Spinal cord (tissue), 10 donors: ENCODE results near the gene NCF4. TPM values are rescaled to one million over a fixed set of nuclear protein-coding genes. Genes with fewer than 3 reads are reported as not detected.
A peak's percentile ranks its signal among the peaks of the same experiment; 100 is the strongest.

Experiments
- DNase-seq, 6 donors: peaks; one replicate each; pipeline versions ENCODE4 v3.0.0 to v3.0.0-alpha.2; 2013 to 2015; ENCODE audit warnings: low spot score in 6 of 6, low read depth in 4 of 6
- H3K27ac ChIP-seq: one replicate; pipeline ENCODE4 v1.5.1; 2013; ENCODE audit warnings: low read depth, low read length, control low read depth
- H3K27me3 ChIP-seq: one replicate; pipeline ENCODE4 v1.6.1; 2013; ENCODE audit warnings: low read length; ENCODE audit not compliant: control insufficient read depth, insufficient read depth
- H3K36me3 ChIP-seq: one replicate; pipeline ENCODE4 v1.6.1; 2013; ENCODE audit warnings: low read length; ENCODE audit not compliant: control insufficient read depth, insufficient read depth
- H3K4me1 ChIP-seq: one replicate; pipeline ENCODE4 v1.6.1; 2013; ENCODE audit warnings: low read length; ENCODE audit not compliant: control insufficient read depth, insufficient read depth
- H3K4me3 ChIP-seq: one replicate; pipeline ENCODE4 v1.5.1; 2013; ENCODE audit warnings: low read depth, low read length, control low read depth
- H3K9me3 ChIP-seq: one replicate; pipeline ENCODE4 v1.6.1; 2013; ENCODE audit warnings: low read length; ENCODE audit not compliant: control insufficient read depth, insufficient read depth
- WGBS: methylation state at CpG from one replicate; pipeline ENCODE4 v1.1.5; 2013; ENCODE audit warnings: missing lambda C conversion rate; ENCODE audit not compliant: insufficient coverage; 5-methylcytosine and 5-hydroxymethylcytosine counted together
- polyA plus RNA-seq, 2 donors: library from polyadenylated mRNA; unstranded; fragments of 120-200 nt; gene quantifications; one replicate each; pipeline ENCODE4 v1.2.1, GENCODE V29; 2013; ENCODE audit not compliant: insufficient read length in 2 of 2
- total RNA-seq, 2 donors: library from RNA; depleted of rRNA in 1 of 2; stranded (reverse); fragments of 120-200 nt in 1 of 2; fragments of >200 nt in 1 of 2; gene quantifications; one replicate each; pipeline versions ENCODE4 v1.2.3 to v1.2.4, GENCODE V29; 2013 to 2014
- donor health status: healthy.

NCF4 gene
- total and polyA plus RNA-seq, 4 donors: 3.4 to 9.0 (median 5.3) TPM

GRCh38 chr22:36872084-36872483 is 11.3 kb downstream of the NCF4 start:
- no peaks in the 10 kb centered on the region for H3K36me3 ChIP-seq
- H3K27me3 ChIP-seq: no peaks in the 10 kb centered on the region
- H3K4me1 ChIP-seq: no peaks in the 10 kb centered on the region
- H3K9me3 ChIP-seq: no peaks in the 10 kb centered on the region
- no peak overlapping the region for H3K4me3 ChIP-seq
- no peak overlapping the region for H3K27ac ChIP-seq
- DNase-seq: no peak
- whole genome bisulfite sequencing: 96% methylated on average over 2 of the region's 3 CpGs

DNA sequence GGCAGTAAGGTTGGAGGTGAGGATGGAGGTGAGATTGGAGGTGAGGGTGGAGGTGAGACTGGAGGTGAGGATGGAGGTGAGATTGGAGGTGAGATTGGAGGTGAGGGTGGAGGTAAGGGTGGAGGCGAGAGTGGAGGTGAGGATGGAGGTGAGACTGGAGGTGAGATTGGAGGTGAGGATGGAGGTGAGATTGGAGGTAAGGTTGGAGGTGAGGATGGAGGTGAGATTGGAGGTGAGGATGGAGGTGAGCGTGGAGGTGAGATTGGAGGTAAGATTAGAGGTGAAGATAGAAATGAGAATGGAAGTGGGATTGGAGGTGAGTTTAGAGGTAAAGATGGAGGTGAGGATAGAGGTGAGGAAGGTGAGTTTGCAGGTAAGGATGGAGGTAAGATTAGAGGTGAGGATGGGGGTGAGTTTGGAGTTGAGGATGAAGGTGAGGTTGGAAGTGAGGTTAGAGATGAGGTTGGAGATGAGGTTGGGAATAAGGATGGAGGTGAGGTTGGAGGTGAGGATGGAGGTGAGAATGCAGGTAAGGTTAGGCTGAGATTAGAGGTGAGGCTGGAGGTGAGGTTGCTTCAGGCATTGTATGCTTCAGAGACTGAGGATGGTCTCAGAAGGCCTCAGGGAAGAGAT is 12.2 kb downstream of the NCF4 start:
- no peaks in the 10 kb centered on the region for H3K9me3 ChIP-seq
- no peak overlapping the region for H3K27ac ChIP-seq
- no peaks in the 10 kb centered on the region for H3K27me3 ChIP-seq
- WGBS: 95% methylated on average over 2 of the region's 2 CpGs
- H3K36me3 ChIP-seq: no peaks in the 10 kb centered on the region
- DNase-seq: no peak
- no peaks in the 10 kb centered on the region for H3K4me1 ChIP-seq
- no peak overlapping the region for H3K4me3 ChIP-seq

DNA sequence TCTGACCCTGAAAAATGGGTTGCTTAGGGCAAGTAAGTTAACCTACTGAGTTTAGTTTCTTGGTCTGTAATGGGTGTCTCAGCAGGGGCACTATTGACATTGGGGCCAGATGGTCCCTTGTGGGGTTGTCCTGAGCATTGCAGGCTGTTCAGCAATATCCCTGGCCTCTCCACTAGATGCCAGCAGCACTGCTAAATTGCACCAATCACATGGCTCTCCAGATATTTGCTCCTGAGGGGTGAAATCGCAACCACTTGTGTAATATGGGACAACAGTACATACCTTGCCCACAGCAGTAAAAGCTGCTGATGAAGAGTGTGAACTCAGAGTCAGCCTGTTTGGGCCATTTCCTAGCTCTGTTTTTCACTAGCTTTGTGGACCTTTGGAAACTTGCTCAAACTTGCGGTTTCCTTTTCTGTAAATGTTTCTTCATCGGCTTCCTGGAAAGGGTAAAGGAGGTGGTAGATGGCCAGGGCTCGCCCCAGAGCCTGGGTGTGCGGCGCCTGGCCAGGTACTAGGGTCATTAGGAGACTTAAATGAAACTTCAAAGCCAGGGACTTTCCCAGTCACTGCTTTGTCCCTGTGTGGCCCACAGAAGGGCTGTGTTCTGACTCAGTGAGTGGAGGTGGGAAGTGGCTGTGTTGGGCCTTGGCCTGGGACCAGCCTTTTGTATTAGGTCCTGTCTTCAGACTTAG is 13.0 kb downstream of the NCF4 start:
- no peak overlapping the region for H3K27ac ChIP-seq
- H3K4me1 ChIP-seq: no peaks in the 10 kb centered on the region
- DNase-seq: peak in 2 of 6 donors; percentile 35 to 46
- H3K27me3 ChIP-seq: no peaks in the 10 kb centered on the region
- H3K9me3 ChIP-seq: no peaks in the 10 kb centered on the region
- no peak overlapping the region for H3K4me3 ChIP-seq
- WGBS: 95% methylated on average over 5 of the region's 6 CpGs
- H3K36me3 ChIP-seq: no peaks in the 10 kb centered on the region

DNA sequence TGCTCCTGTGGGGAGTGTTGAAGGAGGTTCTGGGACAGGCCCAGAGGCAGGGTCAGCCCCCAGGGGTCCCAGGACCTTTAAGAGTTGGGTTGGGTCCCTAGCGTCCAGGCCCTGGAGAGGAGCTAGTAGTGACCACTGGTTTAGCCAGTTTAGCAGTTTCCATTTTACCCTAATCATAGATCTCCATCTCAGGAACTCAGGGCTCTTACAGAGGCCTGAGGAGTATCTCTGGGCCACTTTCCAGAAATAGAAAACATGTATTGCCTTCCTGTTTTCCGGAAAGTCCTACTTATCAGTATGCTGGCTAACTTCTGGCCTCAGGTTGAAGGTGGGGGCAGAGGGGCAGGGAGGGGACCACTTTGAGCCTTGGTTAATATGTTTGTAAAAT is 13.5 kb downstream of the NCF4 start:
- Histone ChIP-seq H3K27ac (no peak overlapping the region), H3K4me3 (no peak overlapping the region)

GRCh38 chr22:36874736-36875135 is 13.9 kb downstream of the NCF4 start:
- H3K4me1 ChIP-seq: no peaks in the 10 kb centered on the region
- no peaks in the 10 kb centered on the region for H3K9me3 ChIP-seq
- H3K36me3 ChIP-seq: no peaks in the 10 kb centered on the region
- 100% methylated on average over 2 of the region's 9 CpGs for WGBS
- no peaks in the 10 kb centered on the region for H3K27me3 ChIP-seq
- H3K27ac ChIP-seq: no peak overlapping the region
- no peak overlapping the region for H3K4me3 ChIP-seq
- DNase-seq: no peak

More for the DNA sequence above, 13.5 kb downstream of the NCF4 start:
- Histone ChIP-seq H3K9me3 (no peaks in the 10 kb centered on the region), H3K4me1 (no peaks in the 10 kb centered on the region), H3K27me3 (no peaks in the 10 kb centered on the region), H3K36me3 (no peaks in the 10 kb centered on the region)
- 93% methylated on average over 2 of the region's 2 CpGs for WGBS
- no peak for DNase-seq

DNA sequence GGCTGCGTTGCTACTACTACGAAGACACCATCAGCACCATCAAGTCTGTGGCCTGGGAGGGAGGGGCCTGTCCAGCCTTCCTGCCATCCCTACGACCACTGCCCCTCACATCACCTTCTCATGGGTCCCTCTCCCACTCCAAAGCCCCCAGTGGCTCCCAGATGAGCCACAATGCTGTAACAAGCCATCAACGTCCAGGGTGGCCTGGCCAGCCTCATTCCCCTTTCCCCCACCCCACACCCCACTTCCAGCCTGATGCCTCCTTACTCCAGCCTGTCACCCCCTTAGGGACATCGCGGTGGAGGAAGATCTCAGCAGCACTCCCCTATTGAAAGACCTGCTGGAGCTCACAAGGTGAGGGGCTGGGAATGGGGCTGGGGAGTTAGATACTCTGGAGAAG is 14.9 kb downstream of the NCF4 start:
- WGBS: 73% methylated on average over 2 of the region's 6 CpGs

GRCh38 chr22:36879775-36880174 is 19.0 kb downstream of the NCF4 start:
- no peak for DNase-seq
- WGBS: 87% methylated on average over 7 of the region's 7 CpGs
- Histone ChIP-seq H3K9me3 (no peaks in the 10 kb centered on the region), H3K27ac (no peak overlapping the region), H3K4me1 (no peaks in the 10 kb centered on the region), H3K4me3 (no peak overlapping the region), H3K36me3 (no peaks in the 10 kb centered on the region), H3K27me3 (no peaks in the 10 kb centered on the region)

More for the DNA sequence above, 14.9 kb downstream of the NCF4 start:
- H3K27ac ChIP-seq: no peak overlapping the region
- H3K4me1 ChIP-seq: no peaks in the 10 kb centered on the region
- H3K9me3 ChIP-seq: no peaks in the 10 kb centered on the region
- H3K27me3 ChIP-seq: no peaks in the 10 kb centered on the region
- no peaks in the 10 kb centered on the region for H3K36me3 ChIP-seq
- H3K4me3 ChIP-seq: no peak overlapping the region
- no peak for DNase-seq

GRCh38 chr22:36881504-36882245 is 20.9 kb downstream of the NCF4 start:
- no peaks in the 10 kb centered on the region for H3K36me3 ChIP-seq
- no peak for DNase-seq
- no peak overlapping the region for H3K27ac ChIP-seq
- no peaks in the 10 kb centered on the region for H3K9me3 ChIP-seq
- H3K27me3 ChIP-seq: no peaks in the 10 kb centered on the region
- no CpG with 5 or more reads among the region's 1 CpG for WGBS
- no peak overlapping the region for H3K4me3 ChIP-seq
- H3K4me1 ChIP-seq: no peaks in the 10 kb centered on the region

DNA sequence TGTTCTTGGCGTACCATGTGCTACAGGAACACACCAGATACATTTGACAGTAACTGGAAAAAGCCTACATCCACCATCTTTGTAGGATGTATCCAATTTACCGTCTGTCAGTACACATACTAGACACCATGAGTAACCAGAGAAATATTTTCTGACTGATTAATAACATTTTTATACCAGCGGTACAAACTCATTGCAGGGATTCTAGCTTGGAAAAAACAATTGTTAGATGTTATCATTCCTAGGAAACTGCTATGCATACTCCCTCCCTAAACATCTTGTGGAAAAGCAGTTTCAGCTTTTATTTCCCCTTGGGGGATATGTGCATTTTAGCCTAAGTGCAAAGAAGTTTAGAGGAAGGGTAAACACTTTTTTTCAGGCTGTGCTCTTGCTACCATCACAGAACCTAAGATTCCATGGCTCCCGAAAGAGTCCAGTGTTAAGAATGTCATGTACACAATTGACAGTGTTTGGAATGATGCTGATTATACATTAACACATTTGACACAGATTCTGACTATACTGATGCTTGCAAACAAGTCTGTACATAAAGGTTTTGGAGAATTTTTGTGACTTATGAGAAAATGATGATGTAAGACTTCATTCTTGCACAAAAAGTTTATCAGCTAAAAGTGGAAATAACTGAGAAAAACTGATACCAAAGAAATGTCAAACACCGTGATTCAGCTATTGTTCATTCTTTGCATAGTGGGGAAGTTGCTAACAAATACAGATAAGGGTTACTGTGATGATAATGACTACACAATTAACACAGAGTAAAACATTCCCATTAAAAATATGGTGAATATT is 23.7 kb downstream of the NCF4 start:
- DNase-seq: peak in 1 of 6 donors; percentile 62
- 60% methylated on average over 1 of the region's 5 CpGs for WGBS
- Histone ChIP-seq H3K4me3 (no peak overlapping the region), H3K4me1 (no peaks in the 10 kb centered on the region), H3K9me3 (peaks cover 2% of the 10 kb centered on the region), H3K27me3 (no peaks in the 10 kb centered on the region), H3K36me3 (no peaks in the 10 kb centered on the region), H3K27ac (no peak overlapping the region)
